Fibroblast of upper back skin (primary cell): ENCODE measurements around the gene DYTN.
A peak's percentile ranks its signal among the peaks of the same experiment; 100 is the strongest.
"Not testable (repeated sequence)": the region's sequence is repeated elsewhere in the genome, so short reads cannot be mapped to it uniquely, and the experiment has no call there.

Experiments
- DNase-seq: peaks from one replicate; pipeline ENCODE4 v3.0.0-alpha.2; 2013

DYTN gene

GRCh38 chr2:206718296-206718695, at the start of gene DYTN:
Gene DYTN, minus strand, starts transcription at chr2:206718396. Its CDS starts 117 bp downstream, at chr2:206718279.
- DNase-seq = no peak

GRCh38 chr2:206766057-206766930, 48.1 kb upstream of the DYTN start:
- DNase-seq = no peak

GRCh38 chr2:206765242-206766056, 47.3 kb upstream of the DYTN start, which contains the start of the genes FASTKD2 and MDH1B:
Gene FASTKD2, plus strand, starts transcription at chr2:206765606. Its CDS starts 1,088 bp downstream, at chr2:206766694.
Gene MDH1B, minus strand, starts transcription at chr2:206765328. Its CDS starts 57 bp downstream, at chr2:206765271.
- peak; percentile 94 for DNase-seq

GRCh38 chr2:206764673-206765241, 46.6 kb upstream of the DYTN start:
- DNase-seq = no peak

GRCh38 chr2:206756816-206757215, 38.6 kb upstream of the DYTN start:
- DNase-seq = no peak

GRCh38 chr2:206740800-206741199, 22.6 kb upstream of the DYTN start:
- no peak for DNase-seq

- DNase-seq = no peak
Observed at GRCh38 chr2:206739271-206739670, 21.1 kb upstream of the DYTN start.

GRCh38 chr2:206736935-206737334, 18.7 kb upstream of the DYTN start:
- DNase-seq = no peak

GRCh38 chr2:206733341-206733740, 15.1 kb upstream of the DYTN start:
- no peak for DNase-seq

GRCh38 chr2:206728277-206729199, 10.3 kb upstream of the DYTN start:
- DNase-seq = no peak

- DNase-seq = no peak
Observed at GRCh38 chr2:206727287-206727686, 9.1 kb upstream of the DYTN start.

GRCh38 chr2:206723288-206723687, 5.1 kb upstream of the DYTN start:
- DNase-seq = no peak

GRCh38 chr2:206721256-206721920, 3.2 kb upstream of the DYTN start:
- no peak for DNase-seq

- no peak for DNase-seq
Observed at GRCh38 chr2:206716623-206717022, 1.6 kb downstream of the DYTN start.

GRCh38 chr2:206715183-206715582, 3.0 kb downstream of the DYTN start:
- not testable (repeated sequence) for DNase-seq

- no peak for DNase-seq
Observed at GRCh38 chr2:206713746-206714145, 4.5 kb downstream of the DYTN start.

GRCh38 chr2:206708286-206708685, 9.9 kb downstream of the DYTN start:
- DNase-seq = no peak

GRCh38 chr2:206707164-206707701, 11.0 kb downstream of the DYTN start:
- DNase-seq = no peak

GRCh38 chr2:206701952-206702605, 16.1 kb downstream of the DYTN start:
- DNase-seq = no peak

- peak; percentile 1 for DNase-seq
Observed at GRCh38 chr2:206700156-206700555, 18.0 kb downstream of the DYTN start.

- DNase-seq = no peak
Observed at GRCh38 chr2:206698811-206699210, 19.4 kb downstream of the DYTN start.
